EH (cell line): ENCODE results near the gene ATP5F1E.
"Not testable (repeated sequence)": the region's sequence is repeated elsewhere in the genome, so short reads cannot be mapped to it uniquely, and the experiment has no call there.

ENCODE experiments used
- DNase-seq: peaks from one replicate; pipeline ENCODE4 v3.0.0-alpha.2; 2015; ENCODE audit warnings: low read depth

Gene ATP5F1E

GRCh38 chr20:59019217-59019616, 12.9 kb downstream of the ATP5F1E start, which contains the start of gene TUBB1:
Gene TUBB1 (plus strand): TSS chr20:59019429. CDS start chr20:59019523, 94 bp downstream.
- DNase-seq = no peak

- no peak for DNase-seq
Measured at GRCh38 chr20:59018817-59019216, 13.3 kb downstream of the ATP5F1E start.

- no peak for DNase-seq
Measured at GRCh38 chr20:59017493-59018231, 14.5 kb downstream of the ATP5F1E start.

- DNase-seq = no peak
Measured at GRCh38 chr20:59016795-59017492, 15.2 kb downstream of the ATP5F1E start.

GRCh38 chr20:59015812-59016711, 16.1 kb downstream of the ATP5F1E start:
- no peak for DNase-seq

- DNase-seq = no peak
Measured at GRCh38 chr20:59015411-59015810, 16.7 kb downstream of the ATP5F1E start.

GRCh38 chr20:59014680-59015389, 17.3 kb downstream of the ATP5F1E start:
- DNase-seq = no peak

GRCh38 chr20:59013959-59014608, 18.1 kb downstream of the ATP5F1E start:
- peak; percentile 91 for DNase-seq

GRCh38 chr20:59013031-59013951, 18.8 kb downstream of the ATP5F1E start:
- DNase-seq = no peak

- not testable (repeated sequence) for DNase-seq
Measured at GRCh38 chr20:59011874-59012157, 20.3 kb downstream of the ATP5F1E start.

- peak; percentile 94 for DNase-seq
Measured at GRCh38 chr20:59010995-59011873, 20.9 kb downstream of the ATP5F1E start.

- no peak for DNase-seq
Measured at GRCh38 chr20:59010321-59010994, 21.7 kb downstream of the ATP5F1E start.

GRCh38 chr20:59008715-59009336, 23.3 kb downstream of the ATP5F1E start:
- no peak for DNase-seq

GRCh38 chr20:59007665-59008511, 24.2 kb downstream of the ATP5F1E start:
- no peak for DNase-seq

GRCh38 chr20:59006864-59007664, 25.1 kb downstream of the ATP5F1E start, which contains the start of gene CTSZ:
Gene CTSZ (minus strand): TSS chr20:59007254. CDS start chr20:59007128, 126 bp downstream.
- DNase-seq = peak; percentile 53

GRCh38 chr20:59006167-59006863, 25.8 kb downstream of the ATP5F1E start:
- DNase-seq = peak; percentile 23
